ENCODE measurements around the gene GDI1. TPM values are rescaled to one million over a fixed set of nuclear protein-coding genes. Genes with fewer than 3 reads are reported as not detected.

GDI1 gene
- total and polyA plus RNA-seq, 10 of the 15 experiments (the other 5 are each of a cell fraction or from before 2014, with no cell fraction given), result 0.92 to 102 (median 49.6) TPM

DNA sequence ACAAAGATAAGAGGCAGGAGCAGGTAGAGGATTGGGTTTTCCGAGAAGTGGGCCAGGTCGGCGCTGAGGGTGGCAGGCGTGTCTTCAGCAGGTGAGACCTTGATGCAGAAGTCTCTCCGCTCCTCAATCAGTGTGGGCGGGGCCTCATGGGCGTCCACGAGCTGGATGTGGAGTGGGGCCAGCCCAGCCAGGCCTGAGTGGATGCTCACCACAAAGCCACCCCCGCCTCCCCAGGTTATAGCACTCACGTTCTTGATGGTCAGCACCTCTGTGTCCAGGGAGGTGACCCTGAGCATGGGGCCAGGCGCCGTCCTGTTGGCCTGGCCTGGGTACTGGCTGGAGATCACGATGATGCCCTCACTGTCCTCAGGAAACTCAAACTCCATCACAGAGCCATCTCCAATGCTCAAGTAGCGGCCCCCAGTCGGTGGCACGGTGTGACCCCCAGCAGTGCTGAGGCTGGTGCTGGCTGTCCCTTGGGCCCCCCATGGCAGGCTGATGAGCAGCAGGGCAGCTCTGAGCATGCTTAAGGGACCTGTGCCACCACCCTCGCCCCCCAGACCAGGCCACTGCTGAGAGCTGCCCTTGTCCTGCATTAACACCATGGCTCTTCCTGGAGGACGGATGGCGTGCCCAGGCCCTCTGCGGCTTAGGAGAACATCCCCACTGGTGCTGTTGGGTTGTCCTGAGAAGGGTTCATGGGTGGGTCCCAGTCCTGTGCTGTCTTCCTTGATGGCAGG lies 51.6 kb downstream of the GDI1 start:
- Histone ChIP-seq H3K4me3 (no peak overlapping the region), H4K20me1 (ENCODE audit: control insufficient read depth, insufficient read depth) (no peaks in the 10 kb centered on the region), H3K4me2 (ENCODE audit: control insufficient read depth, insufficient read depth) (no peak overlapping the region), H3K9me3 (replicated peaks; ENCODE audit: control insufficient read depth, insufficient read depth, low read length) (no peaks in the 10 kb centered on the region; the same call in 2 of the 3 replicates), H2AFZ (ENCODE audit: control insufficient read depth, low read depth, low read length) (no peak overlapping the region), H3K79me2 (ENCODE audit: control insufficient read depth, insufficient read depth, low read length) (peaks cover 21% of the 10 kb centered on the region), H3K27ac (ENCODE audit: control insufficient read depth, insufficient read depth) (no peak overlapping the region), H3K36me3 (ENCODE audit: control insufficient read depth in 2 of 2, insufficient read depth in 2 of 2, low read length in 1 of 2) (peaks cover 0 to 2% of the 10 kb centered on the region in 2 experiments; a peak in 2 of 4 replicates), H3K27me3 (replicated peaks in 1 of 2; ENCODE audit: control insufficient read depth in 2 of 2, insufficient read depth in 2 of 2, low read length in 1 of 2) (no peaks in the 10 kb centered on the region), H3K4me1 (ENCODE audit: control insufficient read depth, insufficient read depth, low read length) (peaks cover 8% of the 10 kb centered on the region; the same call in 1 of the 2 replicates), H3K9ac (ENCODE audit: control insufficient read depth, insufficient read depth, low read length) (no peak overlapping the region)
- no TSS peak for BruUV-seq (replicated peaks)
- no peak for FAIRE-seq
- in situ Hi-C loops (cut with MboI), result no loop called here
- RAD21 ChIA-PET (ENCODE audit: unreplicated experiment), result no interaction called here
- SMC1A ChIA-PET (ENCODE audit: uncharacterized antibody, unreplicated experiment), result interaction anchor here (2.2 kb wide), 1 partner anchor 39 kb away, joined by 7 read pairs; no protein-coding TSS in a partner anchor
- intact Hi-C loops (cut with micrococcal nuclease; ENCODE audit: unreplicated experiment), result no loop called here
- 71% methylated on average over 20 of the region's 20 CpGs for WGBS (ENCODE audit: insufficient coverage, insufficient replicate concordance, low lambda C conversion rate, missing lambda C conversion rate)
- DNase-seq (ENCODE audit: low read depth, low spot score), result no peak
- no peak for ATAC-seq
- TF ChIP-seq RFX5 (IDR thresholded peaks at IDR 0.05; ENCODE audit: low read depth, low read length) (no peak), CBFB (IDR thresholded peaks at IDR 0.05; ENCODE audit: low read depth) (no peak), CBX3 (IDR thresholded peaks at IDR 0.05; ENCODE audit: borderline replicate concordance, low read depth) (no peak), ATF7 (IDR thresholded peaks at IDR 0.05; ENCODE audit: low read depth) (no peak), ZBED1 (IDR thresholded peaks at IDR 0.05; ENCODE audit: borderline replicate concordance) (no peak), NRF1 (conservative IDR thresholded peaks at IDR 0.05; ENCODE audit: low read depth, low read length) (no peak), BMI1 (IDR thresholded peaks at IDR 0.05; ENCODE audit: borderline replicate concordance) (no peak), POU2F2 (IDR thresholded peaks at IDR 0.05; ENCODE audit: borderline replicate concordance, low read depth, low read length) (no peak), SMC3 (IDR thresholded peaks at IDR 0.05; ENCODE audit: borderline replicate concordance, low read length) (no peak), SRF (IDR thresholded peaks at IDR 0.05; ENCODE audit: low read depth in 2 of 2, low read length in 2 of 2) (no peak), MYB (IDR thresholded peaks at IDR 0.05; ENCODE audit: borderline replicate concordance, low read depth, low read length) (no peak)
- TF ChIP-seq, protein P1, sequence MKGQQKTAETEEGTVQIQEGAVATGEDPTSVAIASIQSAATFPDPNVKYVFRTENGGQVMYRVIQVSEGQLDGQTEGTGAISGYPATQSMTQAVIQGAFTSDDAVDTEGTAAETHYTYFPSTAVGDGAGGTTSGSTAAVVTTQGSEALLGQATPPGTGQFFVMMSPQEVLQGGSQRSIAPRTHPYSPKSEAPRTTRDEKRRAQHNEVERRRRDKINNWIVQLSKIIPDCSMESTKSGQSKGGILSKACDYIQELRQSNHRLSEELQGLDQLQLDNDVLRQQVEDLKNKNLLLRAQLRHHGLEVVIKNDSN (IDR thresholded peaks at IDR 0.05; ENCODE audit: borderline replicate concordance, extremely low read length, insufficient read depth, low read depth, low read length), result no peak
- TF ChIP-seq, protein P2, sequence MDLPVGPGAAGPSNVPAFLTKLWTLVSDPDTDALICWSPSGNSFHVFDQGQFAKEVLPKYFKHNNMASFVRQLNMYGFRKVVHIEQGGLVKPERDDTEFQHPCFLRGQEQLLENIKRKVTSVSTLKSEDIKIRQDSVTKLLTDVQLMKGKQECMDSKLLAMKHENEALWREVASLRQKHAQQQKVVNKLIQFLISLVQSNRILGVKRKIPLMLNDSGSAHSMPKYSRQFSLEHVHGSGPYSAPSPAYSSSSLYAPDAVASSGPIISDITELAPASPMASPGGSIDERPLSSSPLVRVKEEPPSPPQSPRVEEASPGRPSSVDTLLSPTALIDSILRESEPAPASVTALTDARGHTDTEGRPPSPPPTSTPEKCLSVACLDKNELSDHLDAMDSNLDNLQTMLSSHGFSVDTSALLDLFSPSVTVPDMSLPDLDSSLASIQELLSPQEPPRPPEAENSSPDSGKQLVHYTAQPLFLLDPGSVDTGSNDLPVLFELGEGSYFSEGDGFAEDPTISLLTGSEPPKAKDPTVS (IDR thresholded peaks at IDR 0.05; ENCODE audit: low read depth, low read length), result no peak
- TF ChIP-seq, protein P3, sequence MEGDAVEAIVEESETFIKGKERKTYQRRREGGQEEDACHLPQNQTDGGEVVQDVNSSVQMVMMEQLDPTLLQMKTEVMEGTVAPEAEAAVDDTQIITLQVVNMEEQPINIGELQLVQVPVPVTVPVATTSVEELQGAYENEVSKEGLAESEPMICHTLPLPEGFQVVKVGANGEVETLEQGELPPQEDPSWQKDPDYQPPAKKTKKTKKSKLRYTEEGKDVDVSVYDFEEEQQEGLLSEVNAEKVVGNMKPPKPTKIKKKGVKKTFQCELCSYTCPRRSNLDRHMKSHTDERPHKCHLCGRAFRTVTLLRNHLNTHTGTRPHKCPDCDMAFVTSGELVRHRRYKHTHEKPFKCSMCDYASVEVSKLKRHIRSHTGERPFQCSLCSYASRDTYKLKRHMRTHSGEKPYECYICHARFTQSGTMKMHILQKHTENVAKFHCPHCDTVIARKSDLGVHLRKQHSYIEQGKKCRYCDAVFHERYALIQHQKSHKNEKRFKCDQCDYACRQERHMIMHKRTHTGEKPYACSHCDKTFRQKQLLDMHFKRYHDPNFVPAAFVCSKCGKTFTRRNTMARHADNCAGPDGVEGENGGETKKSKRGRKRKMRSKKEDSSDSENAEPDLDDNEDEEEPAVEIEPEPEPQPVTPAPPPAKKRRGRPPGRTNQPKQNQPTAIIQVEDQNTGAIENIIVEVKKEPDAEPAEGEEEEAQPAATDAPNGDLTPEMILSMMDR (IDR thresholded peaks at IDR 0.05 in 2 of 3, conservative IDR thresholded peaks at IDR 0.05 in 1 of 3; ENCODE audit: control insufficient read depth in 2 of 3, extremely low read depth in 1 of 3, insufficient read depth in 1 of 3, low read depth in 3 of 3, low read length in 3 of 3), result no peak
- TF ChIP-seq, protein P4, sequence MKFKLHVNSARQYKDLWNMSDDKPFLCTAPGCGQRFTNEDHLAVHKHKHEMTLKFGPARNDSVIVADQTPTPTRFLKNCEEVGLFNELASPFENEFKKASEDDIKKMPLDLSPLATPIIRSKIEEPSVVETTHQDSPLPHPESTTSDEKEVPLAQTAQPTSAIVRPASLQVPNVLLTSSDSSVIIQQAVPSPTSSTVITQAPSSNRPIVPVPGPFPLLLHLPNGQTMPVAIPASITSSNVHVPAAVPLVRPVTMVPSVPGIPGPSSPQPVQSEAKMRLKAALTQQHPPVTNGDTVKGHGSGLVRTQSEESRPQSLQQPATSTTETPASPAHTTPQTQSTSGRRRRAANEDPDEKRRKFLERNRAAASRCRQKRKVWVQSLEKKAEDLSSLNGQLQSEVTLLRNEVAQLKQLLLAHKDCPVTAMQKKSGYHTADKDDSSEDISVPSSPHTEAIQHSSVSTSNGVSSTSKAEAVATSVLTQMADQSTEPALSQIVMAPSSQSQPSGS (IDR thresholded peaks at IDR 0.05; ENCODE audit: low read length), result no peak
- CTCF ChIA-PET, result interaction anchor here (2.4 kb wide), 1 partner anchor 39 kb away, joined by 13 read pairs; no protein-coding TSS in a partner anchor
- POLR2A ChIA-PET, result interaction anchor here (0.6 to 3.3 kb wide), 4 partner anchors 9 to 61 kb away, joined by 3 to 14 read pairs (median 4); no protein-coding TSS in a partner anchor
